Left lung (tissue), 10 donors: ENCODE measurements around the gene TBX4. TPM values are rescaled to one million over a fixed set of nuclear protein-coding genes. Genes with fewer than 3 reads are reported as not detected.

Experiments used
- ATAC-seq: fragments of 200-7000 bp; cut with Tn5 transposase; one replicate; pipeline ENCODE4 v1.9.1; 2020; ENCODE audit warnings: moderate library complexity
- DNase-seq, 4 donors: peaks; one replicate each; pipeline ENCODE4 v3.0.0-alpha.2; 2013 to 2020
- H3K27ac ChIP-seq, 2 donors: fragments of 200-600 bp; sonication (generic) in 1 of 2; one replicate each; pipeline versions ENCODE4 v1.5.0 to v1.8.0; 2020 to 2021
- H3K27me3 ChIP-seq, 2 donors: fragments of 200-600 bp; sonication (generic) in 1 of 2; one replicate each; pipeline versions ENCODE4 v1.5.0 to v1.8.0; 2020 to 2021
- H3K36me3 ChIP-seq, 2 donors: fragments of 200-600 bp; sonication (generic) in 1 of 2; one replicate each; pipeline versions ENCODE4 v1.5.0 to v1.8.0; 2020 to 2021
- H3K4me1 ChIP-seq, 2 donors: fragments of 200-600 bp; one replicate each; pipeline ENCODE4 v1.8.0; 2021
- H3K4me3 ChIP-seq, 2 donors: fragments of 200-600 bp; sonication (generic) in 1 of 2; one replicate each; pipeline versions ENCODE4 v1.5.0 to v1.8.0; 2020 to 2021; ENCODE audit warnings: mild to moderate bottlenecking in 1 of 2
- H3K9me3 ChIP-seq, 2 donors: fragments of 200-600 bp; sonication (generic) in 1 of 2; one replicate each; pipeline versions ENCODE4 v1.5.0 to v1.8.0; 2020 to 2021
- CTCF ChIP-seq, 2 donors: fragments of 200-600 bp; sonication (generic) in 1 of 2; IDR thresholded peaks; one replicate each; pipeline versions ENCODE4 v1.5.0 to v1.8.0; 2021; ENCODE audit warnings: antibody characterized with exemption in 2 of 2
- intact Hi-C, 2 donors: fragments of 100-400 bp; cut with DNase I; formaldehyde crosslinking; loops; one replicate each; pipeline versions ENCODE4 v1.11.2 to v1.14.2; 2022
- polyA plus RNA-seq, 6 donors: library from polyadenylated mRNA; unstranded; fragments of 120-200 nt; gene quantifications; one replicate each; pipeline ENCODE4 v1.2.1, GENCODE V29; 2013; ENCODE audit not compliant: insufficient read length in 6 of 6
- total RNA-seq, 2 donors: library from RNA; stranded (reverse); fragmentation: NEBNext Ultra II Directional; extraction: Animal tissue kit (Norgen Biotek cat#: 25700); gene quantifications; one replicate each; pipeline ENCODE4 v1.2.1, GENCODE V29; 2021
- donor health status: DM: no; HTN: yes; CAD: no.
- donor health status: DM: no; HTN: no; CAD: no.

The TBX4 gene
- total and polyA plus RNA-seq, 8 donors = 21.2 to 190 (median 162) TPM

- H3K4me1 ChIP-seq = peaks cover 3 to 16% of the 10 kb centered on the region in 2 donors
- no peak for TF ChIP-seq CTCF (IDR thresholded peaks at IDR 0.05)
- DNase-seq (no peak), ATAC-seq (no peak)
- H3K27ac ChIP-seq = no peak overlapping the region
- H3K27me3 ChIP-seq = peaks cover 0 to 84% of the 10 kb centered on the region in 2 donors
- H3K36me3 ChIP-seq = no peaks in the 10 kb centered on the region
- H3K4me3 ChIP-seq = no peak overlapping the region
- intact Hi-C loops = no loop called here
- H3K9me3 ChIP-seq = no peaks in the 10 kb centered on the region
Measured at GRCh38 chr17:61420745-61421398, 31.4 kb upstream of the TBX4 start.

DNA sequence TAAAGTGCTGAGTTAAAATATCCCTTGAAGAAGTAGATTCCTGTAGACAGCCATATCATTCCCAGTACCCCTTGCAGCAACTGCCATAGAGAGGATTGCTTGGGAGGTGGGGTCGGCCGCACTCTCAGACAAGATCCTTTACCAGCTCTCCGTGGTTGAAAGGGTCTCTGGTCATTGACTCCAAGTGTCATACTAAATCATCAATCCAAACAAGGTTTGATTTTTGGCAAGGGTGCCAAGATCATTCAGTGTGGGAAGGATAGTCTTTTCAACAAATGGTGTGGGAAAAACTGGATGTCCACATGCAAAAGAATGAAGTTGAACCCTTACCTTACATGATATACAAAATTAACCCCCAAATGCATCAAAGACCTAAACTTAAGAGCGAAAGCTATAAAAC lies 30.8 kb upstream of the TBX4 start:
- intact Hi-C loops = no loop called here
- no peak overlapping the region for H3K27ac ChIP-seq
- TF ChIP-seq CTCF (IDR thresholded peaks at IDR 0.05) = no peak
- no peak for ATAC-seq
- no peaks in the 10 kb centered on the region for H3K9me3 ChIP-seq
- no peaks in the 10 kb centered on the region for H3K36me3 ChIP-seq
- peaks cover 0 to 85% of the 10 kb centered on the region in 2 donors for H3K27me3 ChIP-seq
- no peak overlapping the region for H3K4me3 ChIP-seq
- DNase-seq = no peak
- peaks cover 1 to 10% of the 10 kb centered on the region in 2 donors for H3K4me1 ChIP-seq

DNA sequence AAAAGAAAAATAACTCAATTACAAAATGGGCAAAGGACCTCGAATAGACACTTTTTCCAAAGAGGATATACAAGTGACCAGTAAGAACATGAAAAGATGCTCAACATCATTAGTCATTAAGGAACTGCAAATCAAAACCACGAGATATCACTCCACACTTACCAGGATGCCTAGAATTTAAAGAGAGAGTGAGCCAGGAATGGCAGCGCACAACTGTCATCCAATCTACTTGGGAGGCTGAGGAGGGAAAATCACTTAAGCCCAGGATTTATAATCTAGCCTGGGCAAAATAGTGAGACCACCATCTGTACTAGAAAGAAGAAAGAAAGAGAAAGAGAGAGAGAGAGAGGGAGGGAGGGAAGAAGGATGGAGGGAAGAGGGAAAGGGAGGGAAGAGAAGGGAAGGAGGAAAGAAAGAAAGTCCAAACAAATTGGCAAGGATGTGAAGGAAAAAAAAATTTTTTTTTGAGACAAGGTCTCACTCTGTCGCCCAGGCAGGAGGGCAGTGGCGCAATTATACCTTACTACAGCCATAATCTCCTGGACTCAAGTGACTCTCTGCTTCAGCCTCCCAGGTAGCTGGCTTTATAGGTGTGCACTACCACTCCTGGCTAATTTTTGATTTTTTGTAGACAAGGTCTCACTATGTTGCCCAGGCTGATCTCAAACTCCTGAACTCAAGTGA lies 30.0 kb upstream of the TBX4 start:
- no peak for TF ChIP-seq CTCF (IDR thresholded peaks at IDR 0.05)
- Histone ChIP-seq H3K36me3 (no peaks in the 10 kb centered on the region), H3K4me1 (peaks cover 0 to 2% of the 10 kb centered on the region in 2 donors), H3K27ac (no peak overlapping the region), H3K27me3 (peaks cover 0 to 78% of the 10 kb centered on the region in 2 donors), H3K4me3 (no peak overlapping the region), H3K9me3 (no peaks in the 10 kb centered on the region)
- ATAC-seq (no peak), DNase-seq (no peak)
- intact Hi-C loops = no loop called here

GRCh38 chr17:61422869-61423268 lies 29.4 kb upstream of the TBX4 start:
- ATAC-seq (no peak), DNase-seq (no peak)
- no peak overlapping the region for H3K27ac ChIP-seq
- TF ChIP-seq CTCF (IDR thresholded peaks at IDR 0.05) = no peak
- H3K36me3 ChIP-seq = no peaks in the 10 kb centered on the region
- H3K9me3 ChIP-seq = no peaks in the 10 kb centered on the region
- intact Hi-C loops = no loop called here
- no peak overlapping the region for H3K4me3 ChIP-seq
- H3K27me3 ChIP-seq = peaks cover 0 to 74% of the 10 kb centered on the region in 2 donors
- no peaks in the 10 kb centered on the region for H3K4me1 ChIP-seq

GRCh38 chr17:61423967-61424649 lies 28.1 kb upstream of the TBX4 start:
- TF ChIP-seq CTCF (IDR thresholded peaks at IDR 0.05) = no peak
- no peak overlapping the region for H3K27ac ChIP-seq
- no peak for DNase-seq
- no peaks in the 10 kb centered on the region for H3K36me3 ChIP-seq
- H3K4me1 ChIP-seq = no peaks in the 10 kb centered on the region
- H3K9me3 ChIP-seq = no peaks in the 10 kb centered on the region
- intact Hi-C loops = no loop called here
- ATAC-seq = no peak
- H3K4me3 ChIP-seq = no peak overlapping the region
- peaks cover 0 to 68% of the 10 kb centered on the region in 2 donors for H3K27me3 ChIP-seq
